A172 (cell line): Measurements from ENCODE around the gene SLC39A11. TPM values are rescaled to one million over a fixed set of nuclear protein-coding genes. Genes with fewer than 3 reads are reported as not detected.

Source experiments
- DNase-seq: peaks from one replicate; pipeline ENCODE4 v3.0.0-alpha.2; 2015; ENCODE audit warnings: low spot score
- total RNA-seq: library from RNA; depleted of rRNA; stranded (reverse); fragments of >200 nt; shearing (Covaris generic); gene quantifications from 2 replicates; pipeline ENCODE4 v1.2.3, GENCODE V29; 2014

The SLC39A11 gene
- total RNA-seq, 1 experiment from 2014 or later = 59.2 TPM

DNA sequence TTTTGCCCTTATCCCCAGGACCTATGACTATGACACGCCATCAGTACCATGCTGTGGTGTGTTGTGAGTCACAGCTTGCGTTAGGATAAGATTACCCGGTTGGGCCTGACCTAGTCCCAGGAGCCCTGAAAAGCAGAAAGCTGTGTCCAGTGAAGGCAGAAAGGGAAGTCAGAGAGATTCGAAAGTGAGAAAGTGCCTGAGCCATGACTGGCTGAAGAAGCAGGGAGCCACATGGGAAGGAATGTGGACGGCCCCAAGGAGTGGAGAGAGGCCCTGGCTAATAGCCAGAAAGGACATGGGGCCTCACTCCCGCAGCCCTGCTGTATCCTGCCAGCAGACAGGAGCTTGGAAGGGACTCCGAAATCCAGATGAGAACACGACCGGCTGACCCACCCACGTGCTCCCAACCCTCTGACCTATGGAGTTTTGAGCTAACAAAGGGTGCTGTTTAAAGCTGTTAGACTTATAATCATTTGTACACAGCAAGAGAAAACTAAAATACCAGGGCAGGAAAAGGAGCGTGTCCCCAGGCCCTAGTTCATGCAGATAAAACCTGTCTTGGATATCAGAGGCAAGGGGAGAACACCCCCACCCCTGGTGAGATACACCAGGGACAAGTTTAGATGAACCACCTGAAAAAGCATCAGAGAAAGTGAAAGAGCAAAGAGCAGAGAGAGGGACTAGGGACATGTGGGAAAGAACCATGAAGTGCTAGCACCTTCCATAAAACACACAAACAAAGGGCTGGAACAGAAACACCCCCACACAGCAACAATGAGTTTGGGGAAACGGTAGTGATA lies 115.3 kb downstream of the SLC39A11 start:
- DNase-seq = peak; percentile 90

DNA sequence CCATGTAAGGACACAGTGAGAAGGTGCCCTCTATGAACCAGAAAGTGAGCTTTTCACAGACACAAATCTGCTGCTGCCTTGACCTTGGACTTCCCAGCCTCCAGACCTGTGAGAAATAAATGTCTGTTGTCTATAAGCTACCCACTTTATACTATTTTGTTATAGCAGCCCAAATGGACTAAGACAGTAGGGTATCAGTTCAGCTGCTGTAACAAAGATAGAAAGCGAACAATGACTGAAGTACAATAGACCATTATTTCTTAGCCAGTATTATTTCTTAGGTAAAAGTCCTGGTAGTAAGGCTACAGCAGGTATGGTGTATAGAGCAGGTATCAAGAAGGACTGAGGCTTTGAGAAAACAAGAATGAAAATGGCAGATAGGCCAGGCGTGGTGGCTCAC lies 117.0 kb downstream of the SLC39A11 start:
- DNase-seq = no peak

DNA sequence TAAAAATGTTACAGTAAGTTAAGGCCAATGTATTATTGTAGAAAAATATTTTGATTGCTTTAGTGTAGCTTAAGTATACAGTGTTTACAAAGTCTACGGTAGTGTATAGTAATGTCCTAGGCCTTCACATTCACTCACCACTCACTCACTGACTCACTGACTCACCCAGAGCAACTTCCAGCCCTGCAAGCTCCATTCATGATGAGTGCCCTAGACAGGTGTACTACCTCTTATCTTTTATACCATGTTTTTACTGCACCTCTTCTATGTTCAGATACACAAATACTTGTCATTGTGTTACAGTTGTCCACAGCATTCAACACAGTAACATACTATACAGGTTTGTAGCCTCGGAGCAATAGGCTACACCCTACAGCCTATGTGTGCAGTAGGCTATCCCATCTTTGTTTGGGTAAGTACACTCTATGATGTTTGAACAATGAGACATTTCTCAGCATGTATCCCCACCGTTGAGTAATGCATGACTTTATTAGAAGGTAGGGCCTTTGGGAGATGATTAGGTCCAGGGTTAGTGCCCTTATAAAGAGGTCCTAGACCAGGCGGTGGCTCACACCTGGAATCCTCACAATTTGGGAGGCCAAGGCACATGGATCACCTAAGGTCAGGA lies 117.8 kb downstream of the SLC39A11 start:
- DNase-seq = peak; percentile 42

DNA sequence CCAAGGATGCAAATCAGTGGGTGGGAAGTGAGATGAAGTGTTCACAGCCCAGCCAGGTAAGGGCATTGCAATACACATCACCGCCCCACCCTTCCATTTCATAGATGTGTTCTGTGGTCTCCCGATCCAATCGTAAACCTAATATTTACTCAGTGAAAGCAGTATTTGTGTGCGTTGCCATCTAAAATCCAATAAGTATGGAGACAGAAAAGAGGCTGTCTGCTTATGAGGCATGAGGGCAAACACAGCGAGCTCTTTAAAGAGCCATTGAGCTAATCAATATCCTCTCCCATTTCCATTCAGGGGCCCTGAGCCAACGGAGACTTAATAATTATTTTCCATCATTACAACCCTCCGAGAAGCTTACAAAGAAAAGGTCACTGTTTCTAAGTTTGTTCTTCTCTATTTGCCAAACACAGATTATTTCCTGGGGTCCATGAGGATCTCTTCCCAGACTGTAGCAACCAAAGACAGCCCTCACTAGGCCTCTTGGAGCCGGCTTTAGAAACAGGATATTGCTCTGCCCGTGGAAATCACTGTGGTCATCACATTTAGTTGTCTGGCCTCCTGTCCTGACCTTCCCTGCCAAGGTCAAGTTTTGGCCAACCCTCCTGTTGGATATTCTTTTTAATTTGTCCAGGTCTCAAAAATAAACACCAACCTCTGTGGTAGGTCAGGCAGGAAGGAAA lies 120.1 kb downstream of the SLC39A11 start:
- no peak for DNase-seq

DNA sequence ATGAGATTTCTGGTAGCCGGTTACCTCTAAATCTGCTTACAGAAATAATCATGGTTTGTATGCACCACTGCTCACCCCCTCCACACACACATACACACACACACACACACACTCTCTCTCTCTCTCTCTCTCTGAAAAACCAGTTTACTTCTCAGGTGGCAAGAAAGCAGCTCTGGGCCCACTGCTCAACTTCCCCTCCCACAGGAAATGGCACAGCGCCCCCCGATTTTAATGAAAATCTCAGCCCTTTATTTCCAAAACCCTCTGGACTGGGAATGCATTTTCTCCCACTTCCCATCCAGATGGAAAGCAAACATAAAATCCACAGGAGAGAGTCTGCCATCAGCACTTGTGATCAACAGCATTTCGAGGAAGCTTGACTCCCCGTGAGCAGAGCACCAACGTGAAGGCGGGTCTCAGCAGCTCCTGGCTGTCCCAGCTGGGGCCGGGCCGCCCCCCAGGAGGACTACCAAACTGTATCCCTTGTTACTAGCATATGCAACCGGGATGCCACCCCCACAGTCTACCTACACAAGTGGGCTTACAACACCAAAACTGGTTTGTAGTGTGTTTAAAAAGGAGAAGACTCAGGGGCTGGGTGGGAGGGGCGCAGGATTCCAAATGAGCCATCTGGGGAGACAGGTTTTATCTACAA lies 121.1 kb downstream of the SLC39A11 start:
- no peak for DNase-seq

DNA sequence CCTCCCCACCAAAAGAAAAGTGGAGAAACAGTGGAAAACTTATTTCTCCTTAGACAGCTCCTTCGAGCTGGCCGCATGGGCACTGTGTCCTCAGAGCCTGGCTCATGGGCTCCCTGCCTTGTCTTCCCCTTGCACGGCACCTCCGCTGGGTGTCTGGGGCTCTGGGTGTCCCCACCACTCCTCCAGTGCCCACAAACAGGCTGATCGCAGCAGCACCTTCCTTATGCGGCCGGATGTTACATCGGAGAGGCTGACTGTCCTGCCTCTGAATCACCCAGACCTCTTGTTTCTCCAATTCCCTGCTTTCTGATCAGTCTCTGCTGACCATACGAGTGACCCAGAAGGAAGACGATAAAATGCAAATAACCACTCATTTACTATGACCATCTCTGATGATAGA lies 121.7 kb downstream of the SLC39A11 start:
- no peak for DNase-seq

DNA sequence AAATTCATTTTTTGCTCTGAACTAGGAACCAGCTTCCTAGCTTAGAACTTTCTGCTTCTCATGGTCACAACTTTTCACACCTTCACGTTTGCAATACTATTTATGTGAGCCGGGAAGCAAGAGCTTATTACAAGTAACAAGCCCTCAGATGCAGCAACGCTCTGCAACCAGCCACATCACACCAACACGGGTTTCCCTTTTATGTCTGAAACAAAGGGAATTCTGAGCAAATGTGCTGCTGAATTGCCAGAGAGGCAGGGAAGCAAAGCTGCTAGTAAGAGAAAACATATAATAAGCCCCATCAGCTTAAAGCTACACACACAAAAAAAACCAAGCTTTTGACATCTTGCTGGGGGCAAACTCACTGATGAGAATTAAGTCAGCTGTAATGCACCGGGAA lies 122.2 kb downstream of the SLC39A11 start:
- DNase-seq = no peak

DNA sequence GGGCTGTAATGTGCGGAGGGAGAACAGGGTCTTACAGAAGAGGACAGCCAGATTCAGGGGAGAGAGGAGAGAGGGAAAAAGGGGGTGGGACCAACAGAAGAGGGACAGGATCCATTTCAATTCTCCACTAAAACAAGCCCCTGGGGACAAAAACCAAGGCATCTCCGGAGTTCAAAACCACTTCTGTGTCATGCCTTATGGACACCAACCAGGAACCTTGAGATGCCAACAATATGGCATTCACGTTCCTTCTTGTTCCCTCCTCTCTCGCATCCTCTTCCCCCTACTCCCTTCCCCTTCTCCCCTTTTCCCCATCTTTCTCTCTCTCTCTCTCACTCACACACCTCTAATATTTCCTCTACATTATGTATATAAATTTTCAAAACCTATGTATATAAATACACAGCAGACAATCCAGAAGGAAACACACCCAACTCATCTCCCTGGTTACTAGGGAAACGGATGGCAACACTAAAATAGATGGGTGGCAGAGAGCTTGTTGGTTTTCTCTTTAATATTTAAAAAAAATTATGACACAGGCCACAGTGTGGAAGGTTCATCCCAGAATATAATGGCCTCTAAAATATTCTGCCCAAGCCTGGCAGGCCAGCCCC lies 123.1 kb downstream of the SLC39A11 start:
- DNase-seq = no peak

DNA sequence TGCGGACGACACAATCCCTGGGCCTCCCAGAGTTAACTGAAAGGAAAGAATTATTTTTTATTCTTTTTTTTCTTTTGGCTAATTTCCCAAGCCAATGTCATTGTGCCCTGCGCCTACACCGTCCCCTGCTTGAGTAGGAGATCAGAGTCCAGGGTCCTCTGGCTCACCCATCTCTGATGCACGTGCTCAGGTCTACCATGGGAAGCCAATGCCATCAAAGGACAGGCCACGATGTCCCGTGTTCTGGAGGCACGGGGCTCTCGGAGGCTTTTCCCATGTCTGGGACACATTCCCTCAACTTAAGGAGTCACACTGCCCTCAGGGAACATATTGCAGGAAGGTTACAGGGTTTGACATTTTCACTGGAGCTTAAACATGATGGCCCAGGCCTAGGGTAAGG lies 123.7 kb downstream of the SLC39A11 start:
- no peak for DNase-seq

DNA sequence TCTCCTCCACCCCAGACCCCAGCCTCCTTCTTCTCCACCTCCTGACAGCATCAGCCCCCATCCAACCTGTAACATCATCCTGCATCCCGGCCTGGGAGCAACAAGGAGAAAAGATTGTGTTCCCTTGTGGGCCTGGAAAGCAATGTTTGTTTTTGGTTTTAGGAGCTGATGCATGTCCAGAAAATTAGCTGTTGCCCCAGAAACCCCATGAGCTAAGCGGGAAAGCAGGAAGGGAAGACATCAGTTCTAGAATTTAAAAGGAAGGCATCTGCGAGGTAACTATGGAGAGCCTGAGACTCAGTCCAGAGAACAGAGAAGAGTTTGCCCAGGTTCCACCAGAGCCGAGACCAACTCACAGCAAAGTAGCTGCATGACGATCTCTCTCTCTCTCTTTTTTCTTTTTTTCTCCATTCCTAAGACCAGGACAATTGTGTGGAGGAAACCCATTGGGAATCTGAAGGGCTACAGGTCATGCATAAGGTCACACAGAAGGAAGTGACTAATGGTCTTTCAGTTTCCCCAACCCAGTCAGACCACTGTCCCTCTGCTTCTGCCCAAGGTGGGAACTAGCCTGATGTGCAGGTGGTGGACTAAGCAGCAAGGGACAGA lies 124.4 kb downstream of the SLC39A11 start:
- DNase-seq = peak; percentile 65

DNA sequence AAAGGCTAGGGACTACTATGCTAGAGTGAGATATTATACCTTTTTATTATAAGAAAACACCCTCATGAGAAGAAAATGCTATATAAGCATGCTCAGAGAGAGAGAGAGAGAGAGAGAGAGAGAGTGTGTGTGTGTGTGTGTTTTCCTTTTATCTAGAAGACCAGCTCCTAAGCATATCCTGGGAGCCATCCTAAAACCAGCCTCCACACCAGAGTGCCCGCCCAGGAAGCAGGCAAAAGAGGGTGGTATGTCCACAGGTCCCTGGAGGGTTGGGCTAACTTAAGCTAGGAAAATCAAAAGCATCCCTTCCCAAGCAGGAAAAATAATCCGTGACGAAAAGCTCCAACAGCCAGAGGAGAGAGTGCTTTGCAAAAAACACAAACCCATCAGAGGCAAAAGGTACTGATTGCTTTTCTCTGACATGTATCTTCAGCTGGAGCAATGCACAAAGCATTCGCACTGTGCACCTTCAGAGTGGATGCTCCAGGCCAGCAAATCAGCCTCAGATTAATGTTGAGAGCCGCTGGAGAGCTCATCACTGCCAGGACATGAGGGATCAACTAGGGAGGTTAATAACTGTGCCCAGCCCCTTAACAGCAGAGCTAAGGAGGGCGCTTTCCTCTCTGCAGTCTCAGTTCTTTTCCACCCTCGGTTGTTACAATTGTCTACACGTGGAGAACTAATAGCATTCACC lies 125.1 kb downstream of the SLC39A11 start:
- no peak for DNase-seq

DNA sequence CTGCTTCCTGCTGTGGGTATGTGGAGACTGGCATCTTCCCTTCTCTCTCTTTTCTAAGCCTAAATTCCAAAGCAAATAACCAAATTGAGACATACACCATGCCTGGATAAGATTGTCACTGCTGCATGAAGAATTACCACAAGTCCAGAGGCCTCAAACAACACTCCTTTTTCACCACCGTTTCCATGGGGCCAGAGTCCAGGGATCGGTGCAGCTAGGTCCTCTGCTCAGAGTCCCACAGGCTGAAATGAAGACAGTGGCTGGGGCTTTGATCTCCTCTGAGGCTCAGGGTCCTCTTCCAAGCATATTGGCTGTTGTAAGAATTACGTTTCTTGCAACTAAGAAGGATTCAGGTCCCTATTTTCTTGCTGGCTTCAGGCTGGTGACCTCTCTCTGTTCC lies 130.4 kb downstream of the SLC39A11 start:
- DNase-seq = no peak

DNA sequence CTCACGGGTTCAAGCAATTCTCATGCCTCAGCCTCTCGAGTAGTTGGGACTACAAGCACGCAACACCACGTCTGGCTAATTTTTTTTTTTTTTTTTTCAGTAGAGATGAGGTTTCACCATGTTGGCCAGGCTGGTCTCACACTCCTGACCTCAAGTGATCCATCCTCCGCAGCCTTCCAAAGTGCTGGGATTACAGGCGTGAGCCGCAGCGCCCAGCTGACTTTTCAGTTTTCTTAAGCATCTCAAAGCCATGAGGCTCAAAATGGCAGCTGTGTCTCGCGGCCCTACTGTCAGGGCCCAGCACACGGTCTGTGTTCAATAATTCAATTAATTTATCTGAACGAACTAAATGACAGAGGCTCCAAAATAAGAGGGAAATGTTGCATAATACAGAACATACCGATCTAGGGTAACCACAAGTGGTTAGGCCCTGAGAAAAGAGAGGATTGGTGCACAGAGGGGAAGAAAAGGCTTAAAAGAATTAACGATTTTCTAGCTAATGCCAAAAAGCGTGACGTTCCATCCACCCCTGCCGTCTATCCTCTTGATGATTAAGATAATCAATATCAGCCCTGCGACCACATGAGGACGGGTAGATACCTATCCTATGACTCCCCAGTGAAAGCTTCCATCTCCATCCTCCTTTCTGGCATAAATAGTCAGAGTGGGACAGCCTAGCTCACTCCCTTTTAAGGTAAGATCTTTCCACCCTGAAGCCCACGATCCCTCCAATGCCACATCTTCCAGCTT lies 136.9 kb downstream of the SLC39A11 start:
- DNase-seq = no peak

DNA sequence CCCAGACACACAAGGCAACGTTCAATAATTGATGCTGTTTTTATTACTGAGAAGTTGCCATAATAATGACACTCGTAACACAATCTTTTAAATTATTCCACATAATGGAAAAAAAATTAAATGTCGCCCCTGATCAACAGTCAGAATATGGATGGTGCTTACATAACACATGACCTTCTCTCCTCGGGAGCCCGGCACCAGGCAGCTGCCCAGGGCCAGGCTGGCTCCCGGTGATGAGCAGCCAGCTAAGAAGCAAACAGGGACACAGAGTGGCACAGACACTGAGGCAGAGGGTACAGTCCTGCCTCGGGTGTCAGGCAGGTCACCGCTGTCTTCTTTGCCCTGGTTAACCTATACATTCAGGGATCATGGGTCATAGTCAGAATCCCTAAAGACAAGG lies 137.9 kb downstream of the SLC39A11 start:
- no peak for DNase-seq

DNA sequence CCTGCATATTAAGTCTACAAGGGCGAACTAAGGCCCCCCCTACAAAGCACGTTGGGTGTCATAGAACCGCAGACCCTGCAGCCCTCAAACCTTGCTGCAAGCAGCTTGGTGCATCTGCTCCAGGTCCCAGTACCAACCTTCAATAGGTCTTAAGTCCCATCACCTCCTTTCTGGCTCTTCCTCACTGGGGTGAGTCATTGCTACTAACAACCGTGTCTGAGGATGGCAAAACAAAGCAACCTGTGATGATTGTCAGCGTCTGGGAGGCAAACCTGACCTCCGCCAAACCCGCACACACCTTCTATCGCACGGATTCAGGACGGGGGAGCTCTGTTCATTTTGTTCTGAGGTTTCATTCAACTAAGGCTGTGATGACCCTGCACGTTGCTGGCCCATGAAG lies 138.9 kb downstream of the SLC39A11 start:
- DNase-seq = peak; percentile 44

DNA sequence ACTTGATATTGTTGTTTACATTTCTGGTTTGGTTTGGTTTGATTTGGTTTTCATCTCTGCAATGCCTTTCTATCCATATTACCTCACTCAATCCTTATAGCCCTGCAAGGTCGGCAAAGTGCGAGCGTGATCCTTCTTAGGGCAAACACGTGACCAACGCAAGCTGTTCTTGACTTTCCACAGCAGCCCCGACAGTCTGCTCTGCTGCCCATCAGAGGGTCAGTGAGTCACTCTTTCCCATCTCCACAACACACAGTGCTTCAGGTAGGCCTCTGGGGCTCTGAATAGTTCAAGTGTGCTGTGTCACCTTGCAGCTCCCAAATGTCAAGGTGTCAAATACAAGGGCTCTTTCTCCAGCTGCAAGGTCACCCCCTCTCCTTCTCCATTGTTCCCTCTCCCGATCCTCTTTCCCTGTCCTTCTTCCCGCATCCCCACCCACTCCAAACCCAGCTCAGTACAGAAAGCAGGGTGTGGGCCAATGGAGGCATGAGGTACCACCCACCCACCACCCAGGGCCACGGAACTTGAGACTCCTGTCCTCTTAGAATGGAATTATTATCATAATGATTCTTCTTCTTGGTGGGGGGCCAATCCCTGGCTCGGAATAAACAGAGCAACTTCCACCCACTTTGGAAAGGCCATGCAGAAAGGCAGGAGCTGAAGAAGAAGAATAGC lies 139.7 kb downstream of the SLC39A11 start:
- DNase-seq = no peak

DNA sequence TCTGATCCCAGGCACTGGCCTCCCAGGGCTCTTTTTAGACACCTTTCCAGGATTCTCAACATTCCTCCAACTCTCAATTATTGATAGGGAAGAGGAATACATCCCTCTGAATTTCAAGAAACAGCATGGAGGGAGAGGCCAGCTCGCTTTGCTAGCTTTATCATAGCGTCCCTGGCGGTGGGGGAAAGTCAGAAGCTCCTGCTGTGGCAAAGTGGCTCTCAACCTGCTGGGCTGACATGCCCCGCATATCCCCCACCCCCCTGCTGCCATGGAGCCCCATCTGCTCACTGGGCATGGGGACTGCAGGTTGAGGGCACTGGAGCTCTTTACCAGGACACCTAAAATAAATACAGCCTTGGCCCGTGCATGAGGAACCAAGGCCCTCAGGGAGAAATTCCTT lies 140.3 kb downstream of the SLC39A11 start:
- DNase-seq = no peak

DNA sequence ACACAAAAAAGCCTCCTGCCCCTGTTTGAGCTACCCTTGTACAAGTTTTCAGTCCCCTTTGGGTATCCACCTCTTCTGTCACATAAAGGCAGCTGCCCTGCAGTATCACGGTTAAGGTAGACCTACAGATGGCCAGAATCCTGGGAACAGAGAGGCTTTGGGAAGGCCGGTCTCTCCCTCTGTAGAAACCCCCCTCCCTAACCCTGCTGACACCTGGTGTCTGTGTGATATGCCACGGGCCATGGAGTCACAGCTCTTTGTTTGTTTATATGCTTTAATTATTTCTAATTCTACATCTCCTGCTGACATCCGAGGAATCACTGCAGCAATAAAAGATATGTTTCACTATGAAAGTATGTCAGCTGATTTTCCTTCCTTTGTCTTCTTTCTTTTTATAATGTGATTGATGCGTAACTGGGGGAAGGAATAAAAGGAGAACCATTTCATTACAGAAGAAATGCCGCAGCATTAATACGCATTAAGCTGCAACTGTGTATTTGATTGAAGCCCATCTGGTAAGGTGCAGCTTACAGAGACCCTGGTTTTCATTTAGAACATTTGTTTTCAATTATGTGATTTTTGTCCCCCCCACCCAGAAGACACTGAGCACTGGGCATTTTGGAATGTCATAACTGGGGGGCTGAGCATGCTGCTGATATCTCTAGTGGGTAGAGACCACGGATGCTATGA lies 142.1 kb downstream of the SLC39A11 start:
- peak; percentile 73 for DNase-seq

DNA sequence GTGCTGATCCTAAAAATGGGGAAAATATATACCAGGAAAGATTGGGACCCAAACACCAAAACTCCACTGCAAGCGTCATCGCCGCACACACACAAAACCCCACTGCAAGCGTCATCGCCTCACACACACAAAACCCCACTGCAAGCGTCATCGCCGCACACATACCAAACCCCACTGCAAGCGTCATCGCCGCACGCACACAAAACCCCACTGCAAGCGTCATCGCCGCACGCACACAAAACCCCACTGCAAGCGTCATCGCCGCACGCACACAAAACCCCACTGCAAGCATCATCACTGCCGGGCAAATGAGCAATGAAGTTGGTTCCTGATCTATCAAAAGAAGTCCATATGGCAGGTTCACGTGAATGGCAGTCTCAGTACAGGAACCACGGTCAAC lies 144.4 kb downstream of the SLC39A11 start:
- no peak for DNase-seq
